ENCODE measurements around the gene XPO4.
"Not testable (repeated sequence)": the region's sequence is repeated elsewhere in the genome, so short reads cannot be mapped to it uniquely, and the experiment has no call there.

Gene XPO4

GRCh38 chr13:20902438-20903163, at the start of gene XPO4:
TSS of gene XPO4 (minus strand) at chr13:20902746. CDS start at chr13:20902738, 8 bp downstream.
- DNase-seq = peak; percentile 81

GRCh38 chr13:20948001-20948400, 45.5 kb upstream of the XPO4 start:
- DNase-seq = not testable (repeated sequence)

- no peak for DNase-seq
These were observed 43.4 kb upstream of the XPO4 start for GRCh38 chr13:20945952-20946383.

- DNase-seq = no peak
These were observed 40.5 kb upstream of the XPO4 start for GRCh38 chr13:20942938-20943559.

- DNase-seq = not testable (repeated sequence)
These were observed 38.0 kb upstream of the XPO4 start for GRCh38 chr13:20940511-20940910.

- DNase-seq = no peak
These were observed 37.5 kb upstream of the XPO4 start for GRCh38 chr13:20940083-20940482.

- DNase-seq = no peak
These were observed 37.1 kb upstream of the XPO4 start for GRCh38 chr13:20939662-20940061.

- no peak for DNase-seq
These were observed 35.8 kb upstream of the XPO4 start for GRCh38 chr13:20938302-20938701.

GRCh38 chr13:20927596-20928257, 25.2 kb upstream of the XPO4 start:
- DNase-seq = no peak

GRCh38 chr13:20925395-20925790, 22.8 kb upstream of the XPO4 start:
- DNase-seq = not testable (repeated sequence)

GRCh38 chr13:20924758-20925394, 22.3 kb upstream of the XPO4 start:
- peak; percentile 71 for DNase-seq

GRCh38 chr13:20923272-20923671, 20.7 kb upstream of the XPO4 start:
- no peak for DNase-seq

- no peak for DNase-seq
These were observed 19.0 kb upstream of the XPO4 start for GRCh38 chr13:20921572-20921971.

GRCh38 chr13:20915676-20916075, 13.1 kb upstream of the XPO4 start:
- not testable (repeated sequence) for DNase-seq

GRCh38 chr13:20911037-20911436, 8.5 kb upstream of the XPO4 start:
- DNase-seq = no peak

- DNase-seq = no peak
These were observed 6.4 kb upstream of the XPO4 start for GRCh38 chr13:20908714-20909497.

- no peak for DNase-seq
These were observed 2.4 kb upstream of the XPO4 start for GRCh38 chr13:20904908-20905307.

- no peak for DNase-seq
These were observed 574 bp upstream of the XPO4 start for GRCh38 chr13:20903164-20903475.

- peak; percentile 34 for DNase-seq
These were observed 693 bp downstream of the XPO4 start for GRCh38 chr13:20901668-20902437.

- no peak for DNase-seq
These were observed 8.3 kb downstream of the XPO4 start for GRCh38 chr13:20894245-20894644.

GRCh38 chr13:20891768-20892167, 10.8 kb downstream of the XPO4 start:
- peak; percentile 27 for DNase-seq

- DNase-seq = no peak
These were observed 11.5 kb downstream of the XPO4 start for GRCh38 chr13:20891034-20891433.
